Measurements from ENCODE around the gene OR6N1.

OR6N1 gene

DNA sequence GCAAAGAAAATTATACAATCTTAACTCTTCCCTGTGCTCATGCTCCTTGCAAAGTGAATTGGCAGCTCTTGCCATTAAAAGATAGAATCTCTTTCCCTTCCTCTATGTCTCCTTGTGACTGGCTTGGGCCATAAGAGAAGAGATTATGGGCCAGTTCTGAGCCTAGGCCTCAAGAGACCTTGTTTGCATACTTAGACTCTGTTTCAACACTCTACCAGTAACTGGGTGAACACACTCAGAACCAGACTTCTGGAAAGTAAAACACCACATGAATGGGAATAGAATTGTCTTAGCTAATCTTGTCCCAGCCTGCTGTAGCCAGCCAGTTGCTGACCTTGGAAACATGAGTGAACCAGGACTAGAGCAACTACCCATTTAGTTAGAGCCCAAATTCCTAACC, 36.1 kb downstream of the OR6N1 start:
- DNase-seq (ENCODE audit: low read depth), result no peak

DNA sequence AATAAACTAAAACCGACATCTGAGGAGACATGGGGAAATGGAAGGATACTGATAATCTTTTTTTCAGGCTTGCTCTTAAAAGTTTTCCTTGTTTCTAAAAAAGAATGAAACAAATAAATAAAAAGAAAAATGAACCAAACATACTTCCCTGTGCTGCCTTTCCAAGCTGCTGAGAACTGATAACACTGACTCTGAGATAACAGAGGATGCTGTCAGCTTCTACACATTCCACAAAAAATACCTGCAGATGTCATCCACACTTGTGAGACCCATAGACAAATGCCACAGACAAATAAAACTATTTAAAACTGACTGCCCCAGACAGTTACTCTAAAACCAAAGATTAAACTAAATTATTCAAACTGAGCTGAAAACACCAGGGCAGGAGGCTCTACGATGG, 39.5 kb downstream of the OR6N1 start:
- no peak for DNase-seq (ENCODE audit: low read depth)

DNA sequence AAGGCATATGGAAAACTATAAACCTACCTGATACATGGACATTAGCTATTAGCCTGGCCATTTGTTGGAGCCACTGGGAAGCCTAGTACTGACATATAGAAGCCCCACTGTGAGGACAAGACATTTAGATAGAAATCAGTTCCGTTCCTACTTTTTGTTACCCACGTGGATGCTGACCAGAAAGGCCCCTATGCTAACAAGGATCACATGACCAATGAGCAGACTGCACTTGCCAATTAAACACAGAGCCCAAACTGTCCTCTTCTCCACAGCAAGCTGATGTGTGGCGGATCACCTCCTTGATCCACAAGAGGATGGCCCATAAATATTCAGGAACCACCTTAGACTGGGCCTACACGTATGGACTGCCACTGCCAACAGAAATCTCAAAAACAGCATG, 40.3 kb downstream of the OR6N1 start:
- DNase-seq (ENCODE audit: low read depth), result no peak

DNA sequence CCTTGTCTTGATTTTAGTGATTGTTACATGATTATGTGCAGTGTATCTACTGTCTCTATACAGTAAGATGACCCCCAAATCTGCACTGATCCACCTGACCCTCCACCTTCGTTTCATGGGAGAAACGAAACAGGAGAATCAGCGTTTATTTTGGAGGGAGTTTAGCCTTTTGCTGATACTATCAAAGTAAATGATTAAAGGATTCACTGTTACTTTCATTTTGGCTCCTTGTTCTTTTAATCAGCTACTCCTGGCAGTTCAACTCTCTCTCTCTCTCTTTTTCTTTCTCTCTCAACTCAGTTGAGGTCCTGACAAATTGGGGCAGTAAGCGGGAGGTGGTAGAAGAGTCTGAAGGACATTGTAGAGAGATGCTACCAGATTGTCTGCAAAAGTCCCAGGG, 41.5 kb downstream of the OR6N1 start:
- no peak for DNase-seq (ENCODE audit: low read depth)

DNA sequence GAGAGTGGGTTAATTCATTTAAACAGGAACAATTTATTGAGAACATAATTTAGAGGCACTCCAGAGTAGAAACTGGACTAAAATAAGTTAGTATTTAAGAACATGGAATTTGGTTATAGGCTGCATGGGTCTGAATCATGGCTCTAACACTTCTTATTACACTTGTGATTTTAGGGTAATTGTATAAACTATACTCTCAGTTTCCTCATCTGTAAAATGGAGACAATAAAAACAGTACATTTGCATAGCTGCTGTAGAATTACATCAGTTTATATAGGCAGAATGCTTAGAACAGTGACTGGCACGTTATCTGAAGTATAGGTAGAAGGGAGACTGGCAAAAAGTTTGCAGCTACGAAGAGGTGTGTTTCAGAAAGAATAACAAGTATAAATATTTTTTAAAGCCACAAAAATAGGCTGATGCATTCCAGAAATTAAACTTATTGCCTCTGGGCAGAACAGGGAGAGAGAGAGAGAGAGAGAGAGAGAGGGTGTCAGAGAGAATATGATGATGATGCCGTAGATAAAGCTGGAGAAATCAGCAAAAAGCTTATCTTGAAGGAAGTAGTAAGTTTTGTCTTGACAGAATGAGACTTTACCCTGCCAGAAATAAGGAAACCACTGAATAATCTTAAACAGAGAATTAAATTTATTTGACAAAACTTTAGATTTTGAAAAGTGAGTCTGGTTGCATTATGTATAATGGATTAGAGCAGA, 43.3 kb downstream of the OR6N1 start:
- DNase-seq (ENCODE audit: low read depth), result no peak

DNA sequence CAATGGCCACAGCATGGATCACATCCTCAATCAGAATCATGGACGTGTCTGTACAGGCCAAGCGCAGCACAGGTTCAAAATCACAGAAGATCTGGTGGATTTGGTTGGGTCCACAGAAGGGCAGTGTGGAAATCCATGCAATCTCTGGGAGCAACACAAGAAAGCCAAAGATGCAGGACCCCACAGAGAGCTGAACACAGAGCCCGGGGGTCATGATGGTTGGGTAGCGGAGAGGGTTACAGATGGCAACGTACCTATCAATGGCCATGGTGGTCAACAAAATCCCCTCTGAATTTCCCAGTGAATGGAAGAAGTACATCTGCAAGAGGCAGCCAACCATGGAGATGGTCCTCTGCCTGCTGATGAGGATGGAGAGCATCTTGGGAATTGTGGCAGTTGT, 47.6 kb downstream of the OR6N1 start:
- DNase-seq (ENCODE audit: low read depth), result no peak

DNA sequence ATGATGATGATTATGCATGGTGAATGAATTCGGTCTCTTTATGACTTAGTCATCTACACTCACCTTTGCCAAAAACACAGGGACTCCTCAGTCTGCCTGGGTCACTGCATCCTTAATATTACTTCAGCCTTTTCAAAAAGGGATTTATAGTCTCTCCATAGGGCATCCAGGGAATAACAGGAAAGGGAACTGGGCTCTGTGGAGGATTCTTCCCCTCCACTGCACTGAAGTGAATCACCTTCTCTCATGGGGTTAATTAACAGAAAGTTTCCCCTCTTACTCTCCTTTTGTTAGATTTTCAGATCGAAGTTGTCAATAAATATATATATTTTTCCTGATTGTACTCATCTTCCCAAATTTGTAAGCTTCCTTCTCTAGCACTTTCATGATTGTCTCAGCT, 51.4 kb downstream of the OR6N1 start, which contains the start of gene OR6K3:
Gene OR6K3, minus strand, starts transcription at position 101 of the 400 bp plus-strand sequence. CDS start 2,605 bp downstream, outside the sequence.
- DNase-seq (ENCODE audit: low read depth), result no peak

DNA sequence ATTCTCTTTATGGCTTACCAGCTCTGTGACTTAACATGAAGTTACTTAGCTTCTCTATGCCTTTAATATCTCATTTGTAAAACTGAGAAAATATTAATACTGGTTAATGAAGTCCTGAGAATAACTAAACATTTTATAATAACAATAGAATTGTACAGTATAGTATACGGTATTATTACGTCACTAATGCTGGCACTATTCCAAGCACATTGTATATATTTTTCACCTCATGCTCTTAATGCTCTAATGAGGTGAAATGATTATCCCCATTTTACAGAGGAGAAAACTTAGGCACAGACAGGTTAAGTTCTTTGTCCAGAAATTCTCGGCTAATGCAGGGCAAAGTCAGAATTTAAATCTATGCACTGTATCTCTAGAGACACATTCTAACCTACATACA, 52.3 kb downstream of the OR6N1 start:
- DNase-seq (ENCODE audit: low read depth), result no peak

DNA sequence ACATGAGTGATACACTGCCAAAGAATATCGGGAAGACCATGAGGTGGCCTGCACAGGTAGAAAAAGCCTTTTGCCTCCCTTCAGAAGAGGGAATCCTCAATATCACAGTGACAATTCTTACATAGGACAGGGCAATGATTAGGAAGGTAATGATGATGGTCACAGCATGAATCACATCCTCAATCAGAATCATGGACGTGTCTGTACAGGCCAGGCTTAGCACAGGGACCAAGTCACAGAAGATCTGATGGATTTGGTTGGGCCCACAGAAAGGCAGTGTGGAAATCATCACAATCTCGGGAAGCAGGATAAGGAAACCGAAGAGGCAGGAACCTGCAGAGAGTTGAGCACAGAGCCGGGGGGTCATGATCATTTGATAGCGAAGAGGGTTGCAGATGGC, 54.7 kb downstream of the OR6N1 start:
- DNase-seq (ENCODE audit: low read depth), result no peak

DNA sequence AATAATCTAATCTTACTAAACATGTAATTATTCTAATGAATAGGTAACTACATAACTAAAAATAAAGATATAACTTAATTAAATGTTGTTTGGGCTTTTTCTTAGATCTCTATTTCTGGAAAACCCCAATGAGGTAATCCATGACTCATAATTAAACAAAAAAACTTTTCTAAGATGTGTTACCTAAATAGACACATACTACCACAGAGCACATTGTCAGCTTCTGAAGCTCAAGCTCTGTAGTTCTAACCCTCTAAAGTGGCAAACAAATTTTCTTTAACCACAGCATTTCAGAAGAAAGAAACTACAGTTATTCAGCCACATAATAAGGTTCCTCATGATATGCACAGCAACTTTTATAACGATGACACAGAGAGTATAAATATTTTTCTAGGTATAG, 55.7 kb downstream of the OR6N1 start:
- DNase-seq (ENCODE audit: low read depth), result no peak

DNA sequence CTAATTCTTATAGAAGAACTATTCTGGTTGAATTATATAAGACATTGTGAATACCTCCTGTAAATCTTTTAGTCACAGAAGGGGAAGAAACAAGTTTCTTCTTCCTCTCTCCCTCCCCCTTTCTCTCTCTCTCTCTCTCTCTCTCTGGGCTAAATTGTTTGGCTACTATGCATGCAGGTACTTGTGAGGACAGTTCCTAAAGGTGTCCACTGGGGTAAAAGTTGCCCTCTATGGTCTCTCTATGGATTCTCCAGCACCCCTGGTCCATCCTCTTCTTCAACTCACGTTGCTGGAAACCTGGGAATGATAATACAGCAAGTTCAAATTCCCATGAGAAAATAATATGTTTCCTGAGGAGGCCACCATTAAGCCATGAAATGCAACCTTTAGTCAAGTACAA, 57.2 kb downstream of the OR6N1 start:
- DNase-seq (ENCODE audit: low read depth), result no peak
